ENCODE measurements around the gene MLLT6. TPM values are rescaled to one million over a fixed set of nuclear protein-coding genes. Genes with fewer than 3 reads are reported as not detected.

Gene MLLT6
- total and polyA plus RNA-seq, 2 of the 13 experiments (the other 11 are each of a cell fraction or from before 2014, with no cell fraction given) = 50.7 to 69.5 TPM

- TF ChIP-seq AHDC1 (CRISPR knock-in tag; IDR thresholded peaks at IDR 0.05; ENCODE audit: borderline replicate concordance) (no peak), KLF6 (CRISPR knock-in tag; IDR thresholded peaks at IDR 0.05) (peak; percentile 82; the same call in 1 of the 2 replicates), ZNF10 (CRISPR knock-in tag; IDR thresholded peaks at IDR 0.05; ENCODE audit: borderline replicate concordance, low read depth) (no peak), MAFF (IDR thresholded peaks at IDR 0.05; ENCODE audit: low read depth, low read length) (no peak), HBP1 (CRISPR knock-in tag; IDR thresholded peaks at IDR 0.05; ENCODE audit: low read depth) (no peak), ZNF776 (CRISPR knock-in tag; IDR thresholded peaks at IDR 0.05) (peak; percentile 77; the same call in 1 of the 2 replicates), SMAD3 (CRISPR knock-in tag; IDR thresholded peaks at IDR 0.05) (no peak), FOXO1 (CRISPR knock-in tag; IDR thresholded peaks at IDR 0.05) (peak; percentile 52; the same call in 1 of the 2 replicates), ZC3H4 (CRISPR knock-in tag; IDR thresholded peaks at IDR 0.05; ENCODE audit: borderline replicate concordance) (no peak; the same call in 1 of the 2 replicates), SKIL (CRISPR knock-in tag; IDR thresholded peaks at IDR 0.05; ENCODE audit: borderline replicate concordance) (no peak; the same call in 1 of the 2 replicates), RBM39 (IDR thresholded peaks at IDR 0.05; ENCODE audit: low read depth, low read length, poor library complexity, severe bottlenecking) (no peak), PHB2 (IDR thresholded peaks at IDR 0.05; ENCODE audit: partially characterized antibody) (no peak), ATF5 (CRISPR knock-in tag; IDR thresholded peaks at IDR 0.05; ENCODE audit: low read depth) (no peak), GTF3A (CRISPR knock-in tag; conservative IDR thresholded peaks at IDR 0.05) (no peak), REXO4 (CRISPR knock-in tag; IDR thresholded peaks at IDR 0.05; ENCODE audit: borderline replicate concordance) (no peak), AKAP8 (CRISPR knock-in tag; IDR thresholded peaks at IDR 0.05) (peak; percentile 99), SOX5 (CRISPR knock-in tag; IDR thresholded peaks at IDR 0.05; ENCODE audit: borderline replicate concordance) (no peak), RARA (CRISPR knock-in tag; IDR thresholded peaks at IDR 0.05) (no peak), PITX1 (CRISPR knock-in tag; IDR thresholded peaks at IDR 0.05) (no peak), HOXA3 (CRISPR knock-in tag; IDR thresholded peaks at IDR 0.05) (peak; percentile 78)
Observed at GRCh38 chr17:38729886-38730525, 24.9 kb downstream of the MLLT6 start, which contains the start of gene CISD3 (continued).

All from HepG2 (cell line).